ENCODE data around the gene RAB6A. TPM values are rescaled to one million over a fixed set of nuclear protein-coding genes. Genes with fewer than 3 reads are reported as not detected.
"Not testable (repeated sequence)": the region's sequence is repeated elsewhere in the genome, so short reads cannot be mapped to it uniquely, and the experiment has no call there.

RAB6A gene
- total RNA-seq, 2 donors from 2014 or later: 94.7 to 104 TPM

DNA sequence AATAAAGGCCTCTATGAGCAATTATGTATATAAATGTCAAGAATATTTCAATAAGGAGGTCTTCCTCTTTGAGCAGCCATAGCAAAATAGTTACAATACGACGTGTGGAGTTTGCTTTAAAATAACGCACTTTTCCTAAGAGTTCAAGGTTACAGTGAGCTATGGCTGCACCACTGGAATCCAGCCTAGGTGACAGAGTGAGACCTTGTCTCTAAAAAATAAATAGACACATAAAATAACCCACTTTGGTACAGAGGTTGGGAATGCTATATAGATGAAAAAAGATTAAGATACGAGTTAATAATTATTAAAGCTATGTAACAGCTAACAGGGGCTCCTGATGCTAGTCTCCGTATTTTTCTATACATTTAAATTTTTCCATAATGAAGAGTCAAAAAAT lies 12.6 kb downstream of the RAB6A start:
- peaks cover 0 to 31% of the 10 kb centered on the region in 2 donors for H3K4me1 ChIP-seq
- DNase-seq (ENCODE audit: low spot score): no peak
- TF ChIP-seq, protein P1, sequence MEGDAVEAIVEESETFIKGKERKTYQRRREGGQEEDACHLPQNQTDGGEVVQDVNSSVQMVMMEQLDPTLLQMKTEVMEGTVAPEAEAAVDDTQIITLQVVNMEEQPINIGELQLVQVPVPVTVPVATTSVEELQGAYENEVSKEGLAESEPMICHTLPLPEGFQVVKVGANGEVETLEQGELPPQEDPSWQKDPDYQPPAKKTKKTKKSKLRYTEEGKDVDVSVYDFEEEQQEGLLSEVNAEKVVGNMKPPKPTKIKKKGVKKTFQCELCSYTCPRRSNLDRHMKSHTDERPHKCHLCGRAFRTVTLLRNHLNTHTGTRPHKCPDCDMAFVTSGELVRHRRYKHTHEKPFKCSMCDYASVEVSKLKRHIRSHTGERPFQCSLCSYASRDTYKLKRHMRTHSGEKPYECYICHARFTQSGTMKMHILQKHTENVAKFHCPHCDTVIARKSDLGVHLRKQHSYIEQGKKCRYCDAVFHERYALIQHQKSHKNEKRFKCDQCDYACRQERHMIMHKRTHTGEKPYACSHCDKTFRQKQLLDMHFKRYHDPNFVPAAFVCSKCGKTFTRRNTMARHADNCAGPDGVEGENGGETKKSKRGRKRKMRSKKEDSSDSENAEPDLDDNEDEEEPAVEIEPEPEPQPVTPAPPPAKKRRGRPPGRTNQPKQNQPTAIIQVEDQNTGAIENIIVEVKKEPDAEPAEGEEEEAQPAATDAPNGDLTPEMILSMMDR (IDR thresholded peaks at IDR 0.05): no peak

DNA sequence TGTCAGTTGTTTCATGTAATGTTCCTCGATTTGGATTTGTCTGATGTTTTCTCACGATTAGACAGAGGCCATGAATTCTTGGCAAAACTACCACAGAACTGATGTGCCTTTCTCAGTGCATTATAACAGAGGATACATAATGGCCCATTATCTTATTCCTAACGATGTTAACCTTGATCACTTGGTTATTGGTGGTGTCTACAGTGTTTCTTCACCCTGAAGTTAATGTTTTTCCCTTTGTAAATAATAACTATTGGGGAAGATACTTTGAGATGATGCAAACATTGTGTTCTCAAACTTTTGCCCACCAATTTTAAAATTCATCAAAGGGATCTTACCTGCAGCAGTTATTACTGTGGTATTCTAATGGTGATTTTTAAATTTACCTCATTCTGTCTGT lies 13.1 kb downstream of the RAB6A start:
- Histone ChIP-seq H3K27me3 (no peaks in the 10 kb centered on the region), H3K4me1 (peaks cover 0 to 26% of the 10 kb centered on the region in 2 donors), H3K4me3 (no peak overlapping the region), H3K9me3 (no peaks in the 10 kb centered on the region), H3K27ac (no peak overlapping the region), H3K36me3 (no peaks in the 10 kb centered on the region)
- no peak for DNase-seq (ENCODE audit: low spot score)
- TF ChIP-seq, protein P1 (IDR thresholded peaks at IDR 0.05): no peak

More for the DNA sequence above, 12.6 kb downstream of the RAB6A start:
- Histone ChIP-seq H3K27ac (no peak overlapping the region), H3K4me3 (no peak overlapping the region), H3K27me3 (no peaks in the 10 kb centered on the region), H3K9me3 (no peaks in the 10 kb centered on the region), H3K36me3 (no peaks in the 10 kb centered on the region)

DNA sequence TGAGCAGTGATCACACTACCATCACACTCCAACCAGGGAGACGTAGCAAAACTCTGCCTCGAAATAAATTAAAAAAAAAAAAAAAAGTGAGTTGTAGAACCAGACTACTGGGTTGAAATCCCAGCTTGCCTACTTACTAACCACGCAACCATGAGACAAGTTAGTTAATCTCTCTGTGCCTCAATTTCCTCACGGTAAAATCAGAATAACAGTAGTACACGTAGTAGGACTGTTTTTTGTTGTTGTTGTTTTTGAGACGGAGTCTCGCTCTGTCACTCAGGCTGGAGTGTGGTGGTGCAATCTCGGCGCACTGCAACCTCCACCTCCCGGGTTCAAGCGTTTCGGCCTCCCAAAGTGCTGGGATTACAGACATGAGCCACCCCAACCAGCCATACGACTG lies 14.2 kb downstream of the RAB6A start:
- TF ChIP-seq, protein P1 (IDR thresholded peaks at IDR 0.05): no peak
- Histone ChIP-seq H3K27ac (no peak overlapping the region), H3K4me1 (peaks cover 0 to 15% of the 10 kb centered on the region in 2 donors), H3K9me3 (no peaks in the 10 kb centered on the region), H3K4me3 (no peak overlapping the region), H3K27me3 (no peaks in the 10 kb centered on the region), H3K36me3 (no peaks in the 10 kb centered on the region)
- no peak for DNase-seq (ENCODE audit: low spot score)

DNA sequence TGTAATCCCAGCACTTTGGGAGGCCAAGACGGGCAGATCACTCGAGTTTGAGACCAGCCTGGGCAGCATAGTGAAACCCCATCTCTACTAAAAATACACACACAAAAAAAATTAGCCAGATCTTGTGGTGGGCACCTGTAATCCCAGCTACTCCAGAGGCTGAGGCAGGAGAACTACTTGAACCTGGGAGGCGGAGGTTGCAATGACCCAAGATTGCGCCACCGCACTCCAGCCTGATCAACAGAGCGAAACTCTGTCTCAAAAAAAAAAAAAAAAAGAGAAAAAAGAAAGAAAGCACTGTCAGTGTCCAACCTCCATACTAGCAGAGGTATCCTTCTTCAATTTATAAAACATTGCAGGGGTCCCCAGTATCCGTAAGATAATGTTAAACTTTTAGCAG lies 17.8 kb downstream of the RAB6A start:
- peaks cover 0 to 7% of the 10 kb centered on the region in 2 donors for H3K4me1 ChIP-seq
- no peak for DNase-seq (ENCODE audit: low spot score)
- TF ChIP-seq, protein P1 (IDR thresholded peaks at IDR 0.05): no peak
- no peak overlapping the region for H3K27ac ChIP-seq
- no peaks in the 10 kb centered on the region for H3K9me3 ChIP-seq
- no peaks in the 10 kb centered on the region for H3K27me3 ChIP-seq
- no peaks in the 10 kb centered on the region for H3K36me3 ChIP-seq
- no peak overlapping the region for H3K4me3 ChIP-seq

DNA sequence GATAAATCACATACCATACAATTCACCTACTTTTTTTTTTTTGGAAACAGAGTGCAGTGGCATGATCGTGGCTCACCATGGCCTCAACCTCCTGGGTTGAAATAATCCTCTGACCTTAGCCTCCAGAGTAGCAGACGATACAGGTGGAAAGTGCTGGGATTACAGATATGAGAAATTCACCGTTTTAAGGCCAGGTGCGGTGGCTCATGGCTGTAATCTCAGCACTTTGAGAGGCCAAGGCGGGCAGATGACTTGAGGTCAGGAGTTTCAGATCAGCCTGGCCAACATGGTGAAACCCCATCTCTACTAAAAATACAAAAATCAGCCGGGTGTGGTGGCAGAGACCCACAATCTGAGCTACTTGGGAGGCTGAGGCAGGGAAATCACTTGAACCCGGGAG lies 24.9 kb downstream of the RAB6A start:
- not testable (repeated sequence) for H3K27me3 ChIP-seq; H3K9me3 ChIP-seq; H3K4me3 ChIP-seq; H3K36me3 ChIP-seq; H3K27ac ChIP-seq; DNase-seq (ENCODE audit: low spot score)
- H3K4me1 ChIP-seq: peaks cover 0 to 14% of the 10 kb centered on the region in 2 donors

DNA sequence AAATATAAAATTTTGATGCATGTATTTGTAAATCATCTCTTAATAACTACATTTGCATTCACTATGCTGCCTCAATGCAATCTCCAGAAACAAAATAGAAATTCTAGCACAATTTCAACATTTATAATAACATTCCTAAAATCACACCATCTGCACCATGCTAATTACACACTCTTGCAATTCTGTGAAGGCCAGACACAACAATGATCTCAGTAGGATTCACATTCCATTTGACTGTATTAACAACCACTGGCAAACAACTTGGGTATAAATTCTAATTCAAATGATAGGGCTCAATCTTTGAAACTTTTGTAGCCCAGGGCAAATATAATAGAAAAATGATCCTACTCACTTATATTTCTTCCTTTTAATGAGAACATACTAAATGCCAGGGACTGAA lies 25.9 kb downstream of the RAB6A start:
- peaks cover 0 to 14% of the 10 kb centered on the region in 2 donors for H3K4me1 ChIP-seq
- H3K9me3 ChIP-seq: no peaks in the 10 kb centered on the region
- TF ChIP-seq, protein P1 (IDR thresholded peaks at IDR 0.05): no peak
- no peak overlapping the region for H3K27ac ChIP-seq
- no peak overlapping the region for H3K4me3 ChIP-seq
- H3K27me3 ChIP-seq: no peaks in the 10 kb centered on the region
- H3K36me3 ChIP-seq: no peaks in the 10 kb centered on the region
- no peak for DNase-seq (ENCODE audit: low spot score)

DNA sequence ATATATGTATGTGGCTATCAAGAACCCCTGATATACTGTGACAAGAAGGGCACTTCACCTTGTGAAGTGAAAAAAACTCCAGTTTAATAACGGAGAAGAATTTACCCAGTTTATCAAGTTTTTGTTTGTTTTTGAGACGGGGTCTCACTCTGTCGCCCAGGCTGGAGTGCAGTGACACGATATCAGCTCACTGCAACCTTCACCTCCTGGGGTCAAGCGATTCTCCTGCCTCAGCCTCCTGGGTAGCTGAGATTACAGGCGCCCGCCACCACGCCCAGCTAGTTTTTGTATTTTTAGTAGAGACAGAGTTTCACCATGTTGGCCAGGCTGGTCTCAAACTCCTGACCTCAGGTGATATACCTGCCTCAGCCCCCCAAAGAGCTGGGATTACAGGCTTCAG lies 26.9 kb downstream of the RAB6A start:
- H3K4me1 ChIP-seq: peaks cover 0 to 14% of the 10 kb centered on the region in 2 donors
- H3K36me3 ChIP-seq; DNase-seq (ENCODE audit: low spot score); H3K27me3 ChIP-seq; H3K4me3 ChIP-seq; H3K9me3 ChIP-seq; H3K27ac ChIP-seq: not testable (repeated sequence)

DNA sequence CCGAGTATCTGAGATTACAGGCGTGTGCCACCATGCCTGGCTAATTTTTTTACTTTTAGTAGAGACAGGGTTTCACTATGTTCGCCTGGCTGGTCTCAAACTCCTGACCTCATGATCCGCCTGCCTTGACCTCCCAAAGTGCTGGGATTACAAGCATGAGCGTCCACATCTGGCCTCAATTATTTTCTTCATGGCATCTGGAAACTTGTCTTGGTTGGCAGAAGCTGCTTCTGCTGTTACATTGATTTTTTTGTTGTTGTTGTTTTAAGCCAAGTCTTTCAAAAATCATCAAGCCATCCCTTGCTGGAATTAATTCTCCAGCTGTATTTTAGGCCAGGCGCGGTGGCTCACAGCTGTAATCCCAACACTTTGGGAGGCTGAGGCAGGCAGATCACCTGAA lies 27.9 kb downstream of the RAB6A start:
- not testable (repeated sequence) for H3K36me3 ChIP-seq; H3K27me3 ChIP-seq; DNase-seq (ENCODE audit: low spot score); H3K27ac ChIP-seq; H3K4me1 ChIP-seq; H3K4me3 ChIP-seq; H3K9me3 ChIP-seq

Data from right atrium auricular region (tissue), 2 donors.